Right renal pelvis (tissue), 4 donors: Measurements from ENCODE around the gene ZNF561. TPM values are rescaled to one million over a fixed set of nuclear protein-coding genes. Genes with fewer than 3 reads are reported as not detected.
"Not testable (repeated sequence)": the region's sequence is repeated elsewhere in the genome, so short reads cannot be mapped to it uniquely, and the experiment has no call there.

Experiments
- DNase-seq, 4 donors: peaks; one replicate each; pipeline ENCODE4 v3.0.0-alpha.2; 2013; ENCODE audit warnings: low read depth in 4 of 4, low spot score in 3 of 4, missing footprints in 1 of 4
- polyA plus RNA-seq, 4 donors: library from polyadenylated mRNA; unstranded; fragments of 120-200 nt; gene quantifications; one replicate each; pipeline ENCODE4 v1.2.1, GENCODE V29; 2013; ENCODE audit not compliant: insufficient read length in 4 of 4

ZNF561 gene
- 10 to 100 TPM; 52.6 to 63.7 (median 60.3) TPM for polyA plus RNA-seq

GRCh38 chr19:9621156-9622037 lies at the start of gene ZNF561:
Gene ZNF561 (minus strand): TSS chr19:9621232. CDS start chr19:9619456, 1,776 bp downstream.
- peak; percentile 78 to 95 (median 82) for DNase-seq

- DNase-seq: no peak
Measured at GRCh38 chr19:9668544-9668943, 47.5 kb upstream of the ZNF561 start.

GRCh38 chr19:9667898-9668297 lies 46.9 kb upstream of the ZNF561 start:
- DNase-seq: no peak

- DNase-seq: no peak
Measured at GRCh38 chr19:9658769-9659168, 37.7 kb upstream of the ZNF561 start.

- not testable (repeated sequence) for DNase-seq
Measured at GRCh38 chr19:9653066-9653555, 32.1 kb upstream of the ZNF561 start.

GRCh38 chr19:9651464-9651863 lies 30.4 kb upstream of the ZNF561 start:
- not testable (repeated sequence) for DNase-seq

GRCh38 chr19:9650345-9650744 lies 29.3 kb upstream of the ZNF561 start:
- no peak for DNase-seq

- DNase-seq: no peak
Measured at GRCh38 chr19:9645472-9645871, 24.4 kb upstream of the ZNF561 start.

- DNase-seq: no peak
Measured at GRCh38 chr19:9644472-9644871, 23.4 kb upstream of the ZNF561 start.

GRCh38 chr19:9641810-9642209 lies 20.8 kb upstream of the ZNF561 start:
- DNase-seq: no peak

GRCh38 chr19:9640956-9641355 lies 19.9 kb upstream of the ZNF561 start:
- DNase-seq: no peak

- no peak for DNase-seq
Measured at GRCh38 chr19:9636018-9636417, 15.0 kb upstream of the ZNF561 start.

GRCh38 chr19:9627856-9628255 lies 6.8 kb upstream of the ZNF561 start:
- no peak for DNase-seq

GRCh38 chr19:9622531-9622930 lies 1.5 kb upstream of the ZNF561 start:
- no peak for DNase-seq

- no peak for DNase-seq
Measured at GRCh38 chr19:9620842-9621155, 233 bp downstream of the ZNF561 start.

- DNase-seq: no peak
Measured at GRCh38 chr19:9615844-9616243, 5.2 kb downstream of the ZNF561 start.

GRCh38 chr19:9610484-9611113 lies 10.4 kb downstream of the ZNF561 start:
- no peak for DNase-seq

GRCh38 chr19:9608912-9609311 lies 12.1 kb downstream of the ZNF561 start:
- DNase-seq: no peak

GRCh38 chr19:9597027-9597426 lies 24.0 kb downstream of the ZNF561 start:
- no peak for DNase-seq

- peak; percentile 36 to 54 (median 44) for DNase-seq
Measured at GRCh38 chr19:9586764-9587163, 34.3 kb downstream of the ZNF561 start.

GRCh38 chr19:9584073-9584833 lies 36.8 kb downstream of the ZNF561 start, which contains the start of gene ZNF121:
Gene ZNF121 (minus strand): TSS chr19:9584504. CDS start chr19:9568097, 16,407 bp downstream.
- peak; percentile 80 to 91 (median 80) for DNase-seq
